ENCODE results near the gene MZT2A.
"Not testable (repeated sequence)": the region's sequence is repeated elsewhere in the genome, so short reads cannot be mapped to it uniquely, and the experiment has no call there.

DNA sequence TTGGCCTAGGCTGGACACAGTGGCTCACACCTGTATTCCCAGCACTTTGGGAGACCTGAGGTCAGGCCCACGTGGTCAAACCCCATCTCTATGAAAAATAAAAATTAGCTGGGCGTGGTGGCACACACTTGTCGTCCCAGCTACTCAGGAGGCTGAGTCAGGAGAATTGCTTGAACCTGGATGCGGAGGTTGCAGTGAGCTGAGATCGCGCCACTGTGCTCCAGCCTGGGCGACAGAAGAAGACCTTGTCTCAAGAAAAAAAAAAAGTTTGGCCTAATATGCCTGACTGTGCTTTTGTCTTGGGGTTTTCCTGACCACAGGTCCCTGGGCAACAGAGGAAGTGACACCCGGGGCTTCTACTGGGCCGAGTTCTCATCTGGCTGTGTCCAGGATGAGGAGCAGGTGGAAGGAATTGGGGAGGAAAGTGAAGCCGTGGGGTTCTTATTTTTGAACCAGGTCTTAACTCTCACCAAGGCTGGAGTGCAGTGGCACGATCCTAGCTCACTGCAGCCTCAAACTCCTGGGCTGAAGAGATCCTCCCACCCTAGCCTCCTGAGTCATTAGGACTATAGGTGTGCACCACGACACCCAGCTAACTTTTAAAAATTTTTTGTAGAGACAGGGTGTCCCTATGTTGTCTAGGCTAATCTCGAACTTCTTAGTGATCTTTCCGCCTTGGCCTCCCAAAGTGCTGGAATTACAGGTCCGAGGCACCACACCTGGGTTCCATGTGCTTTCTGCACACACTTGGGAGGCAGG lies 22.4 kb upstream of the MZT2A start:
- TF ChIP-seq, protein P1, sequence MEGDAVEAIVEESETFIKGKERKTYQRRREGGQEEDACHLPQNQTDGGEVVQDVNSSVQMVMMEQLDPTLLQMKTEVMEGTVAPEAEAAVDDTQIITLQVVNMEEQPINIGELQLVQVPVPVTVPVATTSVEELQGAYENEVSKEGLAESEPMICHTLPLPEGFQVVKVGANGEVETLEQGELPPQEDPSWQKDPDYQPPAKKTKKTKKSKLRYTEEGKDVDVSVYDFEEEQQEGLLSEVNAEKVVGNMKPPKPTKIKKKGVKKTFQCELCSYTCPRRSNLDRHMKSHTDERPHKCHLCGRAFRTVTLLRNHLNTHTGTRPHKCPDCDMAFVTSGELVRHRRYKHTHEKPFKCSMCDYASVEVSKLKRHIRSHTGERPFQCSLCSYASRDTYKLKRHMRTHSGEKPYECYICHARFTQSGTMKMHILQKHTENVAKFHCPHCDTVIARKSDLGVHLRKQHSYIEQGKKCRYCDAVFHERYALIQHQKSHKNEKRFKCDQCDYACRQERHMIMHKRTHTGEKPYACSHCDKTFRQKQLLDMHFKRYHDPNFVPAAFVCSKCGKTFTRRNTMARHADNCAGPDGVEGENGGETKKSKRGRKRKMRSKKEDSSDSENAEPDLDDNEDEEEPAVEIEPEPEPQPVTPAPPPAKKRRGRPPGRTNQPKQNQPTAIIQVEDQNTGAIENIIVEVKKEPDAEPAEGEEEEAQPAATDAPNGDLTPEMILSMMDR (IDR thresholded peaks at IDR 0.05) = not testable (repeated sequence)
- not testable (repeated sequence) for TF ChIP-seq POLR2A (IDR thresholded peaks at IDR 0.05)

Data from lower leg skin (tissue), 3 donors.